ENCODE data around the gene LGALS9.
"Not testable (repeated sequence)": the region's sequence is repeated elsewhere in the genome, so short reads cannot be mapped to it uniquely, and the experiment has no call there.

The LGALS9 gene

GRCh38 chr17:27671591-27671910 lies 40.6 kb downstream of the LGALS9 start:
- no peak overlapping the region for H3K4me2 ChIP-seq (ENCODE audit: insufficient read depth, low read length, poor library complexity, severe bottlenecking)
- peaks cover 0 to 11% (median 0%) of the 10 kb centered on the region in 3 experiments for H3K27me3 ChIP-seq (ENCODE audit: control insufficient read depth in 3 of 3, insufficient read depth in 3 of 3, low read depth in 1 of 3, low read length in 3 of 3)
- WGBS, 2 donors (ENCODE audit: extremely low coverage in 2 of 2, insufficient read length in 2 of 2, insufficient replicate concordance in 1 of 2) = no CpG with 5 or more reads among the region's 2 CpGs
- no peak overlapping the region for H2AFZ ChIP-seq (ENCODE audit: low read length)
- H2BK12ac ChIP-seq (ENCODE audit: low read length) = no peak overlapping the region
- no peak overlapping the region for H3K4me3 ChIP-seq (ENCODE audit: low read length in 2 of 2)
- no peak overlapping the region for H3K9ac ChIP-seq (ENCODE audit: low read depth, low read length, poor library complexity)
- no peak for DNase-seq (ENCODE audit: low spot score)
- no peaks in the 10 kb centered on the region for H3K36me3 ChIP-seq (replicated peaks in 1 of 2; ENCODE audit: control insufficient read depth in 2 of 2, insufficient read depth in 2 of 2, low read length in 2 of 2)
- no peak overlapping the region for H2BK120ac ChIP-seq (ENCODE audit: low read depth, low read length)
- no peak overlapping the region for H2AK5ac ChIP-seq (ENCODE audit: low read depth, low read length)
- no peaks in the 10 kb centered on the region for H3K79me1 ChIP-seq (ENCODE audit: low read depth, low read length)
- no peak overlapping the region for H4K91ac ChIP-seq (ENCODE audit: low read depth, low read length, poor library complexity)
- no peaks in the 10 kb centered on the region for H3K9me3 ChIP-seq (replicated peaks in 1 of 2; ENCODE audit: control insufficient read depth in 2 of 2, insufficient read depth in 1 of 2, low read depth in 1 of 2, low read length in 2 of 2)
- no peak overlapping the region for H3K4ac ChIP-seq (ENCODE audit: low read length)
- H3K27ac ChIP-seq (replicated peaks; ENCODE audit: low read length) = no peak overlapping the region
- H3K14ac ChIP-seq (ENCODE audit: low read length) = peak overlapping the region; percentile 47
- H2BK15ac ChIP-seq (ENCODE audit: low read length) = no peak overlapping the region
- H2BK5ac ChIP-seq (ENCODE audit: low read length) = peak overlapping the region; percentile 48
- no peak overlapping the region for H4K8ac ChIP-seq (ENCODE audit: low read depth, low read length)
- no peak overlapping the region for H3K23ac ChIP-seq (ENCODE audit: low read depth, low read length, poor library complexity)
- H3K18ac ChIP-seq (ENCODE audit: low read length) = no peak overlapping the region
- no peaks in the 10 kb centered on the region for H3K4me1 ChIP-seq (ENCODE audit: control insufficient read depth in 2 of 2, insufficient read depth in 1 of 2, low read depth in 1 of 2, low read length in 2 of 2)

- not testable (repeated sequence) for H4K91ac ChIP-seq (ENCODE audit: low read depth, low read length, poor library complexity); DNase-seq (ENCODE audit: low spot score); H2BK12ac ChIP-seq (ENCODE audit: low read length); H3K27ac ChIP-seq (replicated peaks; ENCODE audit: low read length); H2BK5ac ChIP-seq (ENCODE audit: low read length); H3K4ac ChIP-seq (ENCODE audit: low read length); H3K14ac ChIP-seq (ENCODE audit: low read length); H3K4me2 ChIP-seq (ENCODE audit: insufficient read depth, low read length, poor library complexity, severe bottlenecking); H2BK15ac ChIP-seq (ENCODE audit: low read length); H2AK5ac ChIP-seq (ENCODE audit: low read depth, low read length); H3K79me1 ChIP-seq (ENCODE audit: low read depth, low read length); H3K9me3 ChIP-seq (replicated peaks in 1 of 2; ENCODE audit: control insufficient read depth in 2 of 2, insufficient read depth in 1 of 2, low read depth in 1 of 2, low read length in 2 of 2); H4K8ac ChIP-seq (ENCODE audit: low read depth, low read length); H2AFZ ChIP-seq (ENCODE audit: low read length); H3K4me1 ChIP-seq (ENCODE audit: control insufficient read depth in 2 of 2, insufficient read depth in 1 of 2, low read depth in 1 of 2, low read length in 2 of 2); H3K18ac ChIP-seq (ENCODE audit: low read length); H3K23ac ChIP-seq (ENCODE audit: low read depth, low read length, poor library complexity); H3K4me3 ChIP-seq (ENCODE audit: low read length in 2 of 2); H3K9ac ChIP-seq (ENCODE audit: low read depth, low read length, poor library complexity); H3K36me3 ChIP-seq (replicated peaks in 1 of 2; ENCODE audit: control insufficient read depth in 2 of 2, insufficient read depth in 2 of 2, low read length in 2 of 2); H2BK120ac ChIP-seq (ENCODE audit: low read depth, low read length)
- peaks cover 0 to 11% (median 0%) of the 10 kb centered on the region in 3 experiments for H3K27me3 ChIP-seq (ENCODE audit: control insufficient read depth in 3 of 3, insufficient read depth in 3 of 3, low read depth in 1 of 3, low read length in 3 of 3)
- WGBS, 2 donors (ENCODE audit: extremely low coverage in 2 of 2, insufficient read length in 2 of 2, insufficient replicate concordance in 1 of 2) = no CpG with 5 or more reads among the region's 6 CpGs
Measured at GRCh38 chr17:27671977-27672480, 41.0 kb downstream of the LGALS9 start.

GRCh38 chr17:27674335-27674734 lies 43.3 kb downstream of the LGALS9 start:
- WGBS, 2 donors (ENCODE audit: extremely low coverage in 2 of 2, insufficient read length in 2 of 2, insufficient replicate concordance in 1 of 2) = no CpG with 5 or more reads among the region's 6 CpGs
- no peak overlapping the region for H2BK120ac ChIP-seq (ENCODE audit: low read depth, low read length)
- no peaks in the 10 kb centered on the region for H3K79me1 ChIP-seq (ENCODE audit: low read depth, low read length)
- H3K23ac ChIP-seq (ENCODE audit: low read depth, low read length, poor library complexity) = no peak overlapping the region
- H3K4me1 ChIP-seq (ENCODE audit: control insufficient read depth in 2 of 2, insufficient read depth in 1 of 2, low read depth in 1 of 2, low read length in 2 of 2) = no peaks in the 10 kb centered on the region
- no peak for DNase-seq (ENCODE audit: low spot score)
- H3K9me3 ChIP-seq (replicated peaks in 1 of 2; ENCODE audit: control insufficient read depth in 2 of 2, insufficient read depth in 1 of 2, low read depth in 1 of 2, low read length in 2 of 2) = no peaks in the 10 kb centered on the region
- H2BK15ac ChIP-seq (ENCODE audit: low read length) = no peak overlapping the region
- H3K4me3 ChIP-seq (ENCODE audit: low read length in 2 of 2) = no peak overlapping the region
- H3K9ac ChIP-seq (ENCODE audit: low read depth, low read length, poor library complexity) = peak overlapping the region; percentile 7
- H2BK12ac ChIP-seq (ENCODE audit: low read length) = no peak overlapping the region
- H3K36me3 ChIP-seq (replicated peaks in 1 of 2; ENCODE audit: control insufficient read depth in 2 of 2, insufficient read depth in 2 of 2, low read length in 2 of 2) = no peaks in the 10 kb centered on the region
- H3K27me3 ChIP-seq (ENCODE audit: control insufficient read depth in 3 of 3, insufficient read depth in 3 of 3, low read depth in 1 of 3, low read length in 3 of 3) = peaks cover 0 to 7% (median 0%) of the 10 kb centered on the region in 3 experiments
- H2BK5ac ChIP-seq (ENCODE audit: low read length) = no peak overlapping the region
- no peak overlapping the region for H3K4ac ChIP-seq (ENCODE audit: low read length)
- H3K27ac ChIP-seq (replicated peaks; ENCODE audit: low read length) = no peak overlapping the region
- H3K4me2 ChIP-seq (ENCODE audit: insufficient read depth, low read length, poor library complexity, severe bottlenecking) = no peak overlapping the region
- H2AK5ac ChIP-seq (ENCODE audit: low read depth, low read length) = no peak overlapping the region
- H4K8ac ChIP-seq (ENCODE audit: low read depth, low read length) = no peak overlapping the region
- H3K14ac ChIP-seq (ENCODE audit: low read length) = peak overlapping the region; percentile 57
- no peak overlapping the region for H2AFZ ChIP-seq (ENCODE audit: low read length)
- no peak overlapping the region for H4K91ac ChIP-seq (ENCODE audit: low read depth, low read length, poor library complexity)
- H3K18ac ChIP-seq (ENCODE audit: low read length) = no peak overlapping the region

GRCh38 chr17:27677191-27677590 lies 46.2 kb downstream of the LGALS9 start:
- Histone ChIP-seq H2BK15ac (ENCODE audit: low read length) (no peak overlapping the region), H3K4ac (ENCODE audit: low read length) (no peak overlapping the region), H3K27ac (replicated peaks; ENCODE audit: low read length) (no peak overlapping the region), H3K18ac (ENCODE audit: low read length) (no peak overlapping the region), H2BK5ac (ENCODE audit: low read length) (no peak overlapping the region), H3K9me3 (replicated peaks in 1 of 2; ENCODE audit: control insufficient read depth in 2 of 2, insufficient read depth in 1 of 2, low read depth in 1 of 2, low read length in 2 of 2) (no peaks in the 10 kb centered on the region), H2AK5ac (ENCODE audit: low read depth, low read length) (no peak overlapping the region), H3K23ac (ENCODE audit: low read depth, low read length, poor library complexity) (no peak overlapping the region), H2AFZ (ENCODE audit: low read length) (no peak overlapping the region), H3K79me1 (ENCODE audit: low read depth, low read length) (no peaks in the 10 kb centered on the region), H4K8ac (ENCODE audit: low read depth, low read length) (no peak overlapping the region), H3K9ac (ENCODE audit: low read depth, low read length, poor library complexity) (no peak overlapping the region), H2BK120ac (ENCODE audit: low read depth, low read length) (no peak overlapping the region), H4K91ac (ENCODE audit: low read depth, low read length, poor library complexity) (no peak overlapping the region), H3K4me3 (ENCODE audit: low read length in 2 of 2) (no peak overlapping the region), H2BK12ac (ENCODE audit: low read length) (no peak overlapping the region), H3K4me1 (ENCODE audit: control insufficient read depth in 2 of 2, insufficient read depth in 1 of 2, low read depth in 1 of 2, low read length in 2 of 2) (no peaks in the 10 kb centered on the region), H3K14ac (ENCODE audit: low read length) (no peak overlapping the region), H3K36me3 (replicated peaks in 1 of 2; ENCODE audit: control insufficient read depth in 2 of 2, insufficient read depth in 2 of 2, low read length in 2 of 2) (no peaks in the 10 kb centered on the region), H3K4me2 (ENCODE audit: insufficient read depth, low read length, poor library complexity, severe bottlenecking) (no peak overlapping the region), H3K27me3 (ENCODE audit: control insufficient read depth in 3 of 3, insufficient read depth in 3 of 3, low read depth in 1 of 3, low read length in 3 of 3) (peaks cover 0 to 6% (median 0%) of the 10 kb centered on the region in 3 experiments)
- WGBS, 2 donors (ENCODE audit: extremely low coverage in 2 of 2, insufficient read length in 2 of 2, insufficient replicate concordance in 1 of 2) = no CpG with 5 or more reads among the region's 2 CpGs
- no peak for DNase-seq (ENCODE audit: low spot score)
